ENCODE data around the gene EIF3A.

The EIF3A gene

DNA sequence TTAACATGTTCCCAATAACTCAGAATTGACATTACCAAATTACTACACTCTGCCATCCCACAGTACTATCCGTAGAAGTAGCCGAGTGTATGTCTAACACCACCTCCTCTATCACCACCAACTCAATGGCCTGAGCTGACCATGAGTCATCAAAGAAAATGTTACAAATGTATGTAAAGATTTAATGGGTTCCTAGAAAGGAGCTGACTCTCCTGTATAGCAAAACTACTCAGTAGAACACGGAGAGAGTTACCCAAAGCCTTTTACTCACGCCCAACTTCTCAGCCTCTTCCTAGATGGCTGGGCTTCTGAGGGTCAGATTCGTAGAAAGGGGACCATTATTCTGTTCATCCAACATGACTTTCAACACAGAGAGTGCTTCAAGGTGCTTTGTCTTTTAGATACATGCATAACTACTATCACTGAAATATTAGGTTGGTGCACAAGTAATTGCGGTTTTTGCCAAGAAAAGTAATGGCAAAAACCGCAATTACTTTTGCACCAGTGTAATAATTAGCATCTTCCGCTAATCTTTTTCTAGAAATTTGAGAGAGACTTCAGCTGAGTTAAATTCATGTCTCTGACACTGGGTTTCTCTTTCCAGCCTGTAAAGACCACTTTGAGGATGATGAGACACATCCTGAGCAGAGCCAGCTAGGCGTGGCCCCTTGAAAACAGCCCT is 75.1 kb downstream of the EIF3A start:
- TF ChIP-seq CTCF (IDR thresholded peaks at IDR 0.05; ENCODE audit: insufficient read depth, low read length, missing control alignments), result no peak
- H3K4me3 ChIP-seq (ENCODE audit: low read depth, low read length), result no peak overlapping the region
- no peak for DNase-seq (ENCODE audit: low read depth, low spot score)
- ChIA-PET POLR2A (interaction anchor here (1.7 kb wide), 1 partner anchor 250 kb away, joined by 7 read pairs; the partner anchor contains the start of gene CACUL1), CTCF (no interaction called here)

GRCh38 chr10:119003572-119004289 is 76.9 kb downstream of the EIF3A start:
- TF ChIP-seq CTCF (IDR thresholded peaks at IDR 0.05; ENCODE audit: insufficient read depth, low read length, missing control alignments), result no peak
- ChIA-PET POLR2A (no interaction called here), CTCF (no interaction called here)
- no peak for DNase-seq (ENCODE audit: low read depth, low spot score)
- no peak overlapping the region for H3K4me3 ChIP-seq (ENCODE audit: low read depth, low read length)

DNA sequence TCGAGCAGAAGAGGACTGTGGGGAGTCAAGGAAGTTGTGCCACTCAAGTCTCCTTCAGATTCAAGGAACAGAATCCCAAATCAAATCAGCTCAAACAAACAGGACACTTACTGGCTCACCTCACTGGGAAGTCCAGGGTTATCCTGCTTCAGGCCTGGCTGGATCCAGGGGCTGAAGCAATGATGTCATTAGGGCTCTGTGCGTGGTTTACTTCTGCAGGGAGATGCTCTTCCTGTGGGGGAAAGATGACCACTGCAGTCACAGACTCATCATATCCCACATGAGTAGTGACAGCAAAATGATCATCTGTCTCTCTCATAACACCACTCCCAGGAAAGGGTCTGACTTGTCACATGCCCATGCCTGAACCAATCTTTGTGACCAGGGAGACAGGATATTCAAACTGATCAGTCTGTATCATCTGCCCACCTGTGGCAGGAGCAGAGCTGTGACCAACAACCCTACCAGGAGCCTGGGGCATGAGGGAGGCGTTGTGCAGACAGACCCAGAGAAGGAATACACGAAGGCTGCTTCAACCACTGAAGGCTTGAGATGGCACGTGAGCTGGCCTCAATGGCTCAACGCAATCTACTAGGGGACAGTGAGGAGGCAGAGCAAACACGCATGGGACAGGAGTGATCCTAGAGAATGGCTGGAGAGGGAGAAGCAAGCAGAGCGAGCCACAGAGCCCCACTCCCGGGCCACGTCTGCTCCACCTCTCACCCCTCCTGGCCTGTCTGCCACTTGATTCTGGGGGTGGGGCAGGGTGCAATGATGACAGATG is 78.7 kb downstream of the EIF3A start:
- no peak overlapping the region for H3K4me3 ChIP-seq (ENCODE audit: low read depth, low read length)
- ChIA-PET POLR2A (no interaction called here), CTCF (interaction anchor here (1.4 kb wide), 1 partner anchor 21 kb away, joined by 4 read pairs; no protein-coding TSS in a partner anchor)
- no peak for DNase-seq (ENCODE audit: low read depth, low spot score)
- TF ChIP-seq CTCF (IDR thresholded peaks at IDR 0.05; ENCODE audit: insufficient read depth, low read length, missing control alignments), result no peak

GRCh38 chr10:118998183-118998582 is 82.4 kb downstream of the EIF3A start:
- no peak overlapping the region for H3K4me3 ChIP-seq (ENCODE audit: low read depth, low read length)
- CTCF ChIA-PET, result no interaction called here
- no peak for TF ChIP-seq CTCF (IDR thresholded peaks at IDR 0.05; ENCODE audit: insufficient read depth, low read length, missing control alignments)
- POLR2A ChIA-PET, result no interaction called here
- DNase-seq (ENCODE audit: low read depth, low spot score), result no peak

DNA sequence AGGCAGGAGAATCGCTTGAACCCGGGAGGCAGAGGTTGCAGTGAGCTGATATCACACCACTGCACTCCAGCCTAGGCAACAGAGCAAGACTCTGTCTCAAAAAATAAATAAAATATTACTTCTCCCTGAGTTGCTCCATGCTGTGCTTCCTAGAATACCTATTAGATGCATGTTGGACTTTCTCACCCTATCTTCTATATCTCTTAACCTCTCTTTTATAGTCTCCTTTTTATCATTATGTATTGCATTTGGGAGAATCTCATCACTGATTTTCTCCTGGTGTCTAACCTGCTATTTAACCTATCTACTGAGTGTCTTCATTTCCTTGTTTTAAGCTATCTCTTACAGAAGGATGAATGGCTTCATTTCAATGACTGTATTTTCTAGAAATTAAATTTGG is 83.2 kb downstream of the EIF3A start:
- no peak for TF ChIP-seq CTCF (IDR thresholded peaks at IDR 0.05; ENCODE audit: insufficient read depth, low read length, missing control alignments)
- H3K4me3 ChIP-seq (ENCODE audit: low read depth, low read length), result no peak overlapping the region
- DNase-seq (ENCODE audit: low read depth, low spot score), result no peak
- ChIA-PET POLR2A (no interaction called here), CTCF (no interaction called here)

- DNase-seq (ENCODE audit: low read depth, low spot score), result no peak
- TF ChIP-seq CTCF (IDR thresholded peaks at IDR 0.05; ENCODE audit: insufficient read depth, low read length, missing control alignments), result no peak
- CTCF ChIA-PET, result no interaction called here
- POLR2A ChIA-PET, result no interaction called here
- H3K4me3 ChIP-seq (ENCODE audit: low read depth, low read length), result no peak overlapping the region
These were observed 84.9 kb downstream of the EIF3A start for GRCh38 chr10:118995739-118996138.

All from AG04449 (cell line).